ENCODE results near the gene MATN3. TPM values are rescaled to one million over a fixed set of nuclear protein-coding genes. Genes with fewer than 3 reads are reported as not detected.

MATN3 gene
- total and polyA plus RNA-seq, 2 of the 13 experiments (the other 11 are each of a cell fraction or from before 2014, with no cell fraction given), result 36.1 to 208 TPM

GRCh38 chr2:19963386-19963785 lies 49.1 kb downstream of the MATN3 start (continued):
- no peak for TF ChIP-seq HNF1A (IDR thresholded peaks at IDR 0.05; ENCODE audit: low read depth)
- no peak for TF ChIP-seq HNF1A (CRISPR knock-in tag; IDR thresholded peaks at IDR 0.05; ENCODE audit: borderline replicate concordance)
- no peak for TF ChIP-seq ZBTB39 (CRISPR knock-in tag; IDR thresholded peaks at IDR 0.05)
- no peak for TF ChIP-seq ATF4 (CRISPR knock-in tag; IDR thresholded peaks at IDR 0.05)
- TF ChIP-seq HOXD1 (CRISPR knock-in tag; IDR thresholded peaks at IDR 0.05), result no peak
- TF ChIP-seq ZFX (CRISPR knock-in tag; IDR thresholded peaks at IDR 0.05; ENCODE audit: low read depth), result no peak
- no peak for TF ChIP-seq CERS6 (CRISPR knock-in tag; IDR thresholded peaks at IDR 0.05)
- TF ChIP-seq JUND (CRISPR knock-in tag; IDR thresholded peaks at IDR 0.05), result no peak
- no peak for TF ChIP-seq SKIL (CRISPR knock-in tag; IDR thresholded peaks at IDR 0.05; ENCODE audit: borderline replicate concordance)
- TF ChIP-seq TEAD3 (CRISPR knock-in tag; optimal IDR thresholded peaks at IDR 0.05; ENCODE audit: borderline replicate concordance), result no peak
- TF ChIP-seq MYC (CRISPR knock-in tag; IDR thresholded peaks at IDR 0.05; ENCODE audit: borderline replicate concordance), result no peak

Measured in HepG2 (cell line).